Measurements from ENCODE around the gene OR6A2.
"Not testable (repeated sequence)": the region's sequence is repeated elsewhere in the genome, so short reads cannot be mapped to it uniquely, and the experiment has no call there.

Gene OR6A2

DNA sequence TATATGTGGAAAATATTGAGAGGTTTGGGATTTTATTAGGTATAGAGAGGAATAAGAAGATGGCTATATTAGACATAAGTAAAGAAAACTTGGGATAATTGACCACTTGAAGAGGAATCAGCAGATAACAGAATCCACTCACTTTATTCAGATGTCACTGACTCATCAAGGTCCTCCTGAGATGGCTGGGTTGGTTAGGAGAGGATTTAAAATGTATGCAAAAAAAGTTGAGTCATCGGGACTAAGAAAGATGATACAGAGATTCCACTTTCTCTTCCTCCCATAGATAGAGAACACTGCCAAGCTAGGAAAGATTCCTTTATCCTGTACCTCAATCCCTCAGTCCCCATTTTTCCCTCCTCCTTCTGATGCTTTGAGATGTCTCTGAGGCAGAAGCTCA lies at the start of gene OR6A2:
Gene OR6A2, minus strand, starts transcription at position 288 of the 400 bp plus-strand sequence. CDS start 3,981 bp downstream, outside the sequence.
- DNase-seq (ENCODE audit: low spot score in 2 of 2) = no peak
- no peak within 1 kb of the TSS for H3K27ac Mint-ChIP-seq
- no peaks in the 10 kb centered on the region for H3K4me1 Mint-ChIP-seq
- ATAC-seq (ENCODE audit: low read depth) = no peak
- H3K36me3 Mint-ChIP-seq = no peaks in the 10 kb centered on the region
- no peak within 1 kb of the TSS for H3K4me3 Mint-ChIP-seq
- no peaks in the 10 kb centered on the region for H3K27me3 Mint-ChIP-seq
- peaks cover 12% of the 10 kb centered on the region for H3K9me3 Mint-ChIP-seq

DNA sequence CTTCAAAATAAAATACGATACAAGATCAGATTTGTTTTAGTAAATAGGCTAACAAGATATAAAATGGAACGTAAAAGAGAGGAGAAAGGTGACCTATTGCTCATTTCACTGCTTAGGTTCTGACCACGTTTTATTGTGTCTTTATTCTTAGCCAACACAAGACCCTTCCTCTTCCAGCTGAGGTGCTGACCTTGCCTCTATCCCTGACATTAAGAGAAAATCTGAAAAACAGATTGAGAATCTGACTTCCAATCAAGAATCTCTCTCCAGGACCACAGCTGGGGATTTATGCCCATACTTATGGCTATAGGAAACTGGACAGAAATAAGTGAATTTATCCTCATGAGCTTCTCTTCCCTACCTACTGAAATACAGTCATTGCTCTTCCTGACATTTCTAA lies 45.9 kb upstream of the OR6A2 start, which contains the start of gene OR10A5:
Gene OR10A5, plus strand, starts transcription at position 301 of the 400 bp plus-strand sequence. Its CDS starts 0 bp downstream, at position 301.
- no peak for DNase-seq (ENCODE audit: low spot score in 2 of 2)
- Mint-ChIP-seq H3K4me1 (no peaks in the 10 kb centered on the region), H3K9me3 (peaks cover 4% of the 10 kb centered on the region), H3K4me3 (no peak within 1 kb of the TSS), H3K27me3 (peaks cover 18% of the 10 kb centered on the region), H3K27ac (no peak within 1 kb of the TSS), H3K36me3 (peaks cover 2% of the 10 kb centered on the region)
- ATAC-seq (ENCODE audit: low read depth) = no peak

DNA sequence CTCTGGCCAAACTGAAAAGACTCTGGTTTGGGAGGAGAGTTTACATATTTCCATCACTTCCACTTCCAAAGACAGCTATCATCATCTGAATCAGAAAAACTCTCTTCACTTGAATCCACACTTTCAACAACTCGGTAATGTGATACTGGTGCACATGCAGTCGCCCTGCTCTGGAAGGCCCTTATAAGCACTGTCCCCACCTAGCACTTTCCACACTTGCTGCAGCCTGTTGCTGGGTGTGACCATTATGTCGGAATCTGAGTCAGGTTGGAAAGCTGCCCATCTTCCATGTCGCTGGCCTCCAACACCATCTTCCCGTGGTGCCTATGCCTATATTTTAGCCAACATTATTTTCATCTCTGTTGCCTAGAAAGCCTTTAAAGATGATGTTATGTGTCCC lies 44.9 kb upstream of the OR6A2 start:
- Mint-ChIP-seq H3K4me1 (no peaks in the 10 kb centered on the region), H3K9me3 (peaks cover 4% of the 10 kb centered on the region), H3K27ac (no peak overlapping the region), H3K27me3 (peaks cover 18% of the 10 kb centered on the region), H3K36me3 (peaks cover 2% of the 10 kb centered on the region), H3K4me3 (no peak overlapping the region)
- ATAC-seq (ENCODE audit: low read depth) (no peak), DNase-seq (ENCODE audit: low spot score in 2 of 2) (no peak)

DNA sequence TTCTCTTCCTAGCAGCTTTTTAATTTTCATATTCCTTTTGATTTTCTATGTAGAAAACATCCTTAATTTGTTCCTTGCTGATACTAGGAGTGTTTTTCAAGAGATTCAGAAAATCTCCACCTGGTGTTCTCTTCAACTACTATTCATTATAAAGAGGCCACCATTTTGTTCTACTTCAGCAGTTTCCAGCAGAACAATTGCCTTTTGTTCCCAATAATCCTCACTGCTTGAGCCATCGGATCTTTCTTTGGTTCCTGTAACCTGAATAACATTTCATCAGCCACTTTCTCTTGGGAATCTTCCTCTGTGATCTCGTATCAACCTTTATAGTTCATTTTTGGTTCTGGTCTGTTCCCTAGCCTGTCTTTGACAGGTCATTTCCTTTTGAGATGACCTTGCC lies 44.2 kb upstream of the OR6A2 start:
- Mint-ChIP-seq H3K27me3 (peaks cover 18% of the 10 kb centered on the region), H3K4me1 (no peaks in the 10 kb centered on the region), H3K36me3 (peaks cover 2% of the 10 kb centered on the region), H3K27ac (no peak overlapping the region), H3K4me3 (no peak overlapping the region), H3K9me3 (peaks cover 4% of the 10 kb centered on the region)
- ATAC-seq (ENCODE audit: low read depth) (no peak), DNase-seq (ENCODE audit: low spot score in 2 of 2) (no peak)

DNA sequence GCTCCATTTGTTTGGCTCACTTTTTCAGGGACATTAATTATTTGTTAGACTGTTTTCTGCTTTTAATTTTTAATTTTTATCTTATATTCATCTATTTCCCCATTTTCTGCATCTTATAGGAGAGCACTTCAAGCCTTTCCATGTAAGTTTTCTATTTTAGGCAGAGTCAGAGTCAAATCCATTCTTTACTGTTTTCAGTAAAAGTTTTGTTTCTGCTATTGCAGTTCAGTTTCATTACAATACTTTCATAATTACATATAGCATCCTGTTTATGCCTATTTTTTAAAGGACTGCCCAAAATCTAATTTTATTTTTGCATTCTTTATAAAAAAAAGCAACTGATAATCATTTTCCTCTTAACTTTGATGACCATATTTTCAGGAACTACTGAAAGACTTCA lies 42.2 kb upstream of the OR6A2 start:
- H3K9me3 Mint-ChIP-seq = peaks cover 4% of the 10 kb centered on the region
- H3K27ac Mint-ChIP-seq = no peak overlapping the region
- peaks cover 13% of the 10 kb centered on the region for H3K27me3 Mint-ChIP-seq

DNA sequence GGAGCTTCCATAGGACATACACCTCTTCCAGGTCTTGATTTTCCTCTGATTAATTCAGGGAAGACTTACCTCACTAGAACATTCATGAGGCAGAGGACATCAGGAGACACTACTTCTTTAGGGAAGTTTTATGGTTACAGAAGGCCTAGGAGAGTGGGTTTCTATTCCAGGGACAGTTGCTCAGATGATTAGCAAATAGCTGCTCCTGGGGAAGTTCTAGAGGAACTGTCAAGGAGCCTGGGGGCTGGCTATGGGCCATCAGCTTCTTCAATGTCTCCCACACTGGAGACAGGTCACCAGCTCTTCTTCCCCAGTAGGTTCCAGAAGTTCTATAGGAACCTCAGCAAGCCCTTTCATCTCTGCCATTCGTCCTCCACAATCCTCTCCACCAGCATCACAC lies 34.5 kb upstream of the OR6A2 start:
- DNase-seq (ENCODE audit: low spot score in 2 of 2) (no peak), ATAC-seq (ENCODE audit: low read depth) (no peak)
- Mint-ChIP-seq H3K4me3 (no peak overlapping the region), H3K36me3 (no peaks in the 10 kb centered on the region), H3K27ac (no peak overlapping the region), H3K4me1 (peaks cover 8% of the 10 kb centered on the region), H3K9me3 (no peaks in the 10 kb centered on the region), H3K27me3 (no peaks in the 10 kb centered on the region)

More for the DNA sequence above, 42.2 kb upstream of the OR6A2 start:
- Mint-ChIP-seq H3K4me3 (no peak overlapping the region), H3K4me1 (no peaks in the 10 kb centered on the region), H3K36me3 (peaks cover 2% of the 10 kb centered on the region)
- DNase-seq (ENCODE audit: low spot score in 2 of 2) = no peak
- ATAC-seq (ENCODE audit: low read depth) = no peak

DNA sequence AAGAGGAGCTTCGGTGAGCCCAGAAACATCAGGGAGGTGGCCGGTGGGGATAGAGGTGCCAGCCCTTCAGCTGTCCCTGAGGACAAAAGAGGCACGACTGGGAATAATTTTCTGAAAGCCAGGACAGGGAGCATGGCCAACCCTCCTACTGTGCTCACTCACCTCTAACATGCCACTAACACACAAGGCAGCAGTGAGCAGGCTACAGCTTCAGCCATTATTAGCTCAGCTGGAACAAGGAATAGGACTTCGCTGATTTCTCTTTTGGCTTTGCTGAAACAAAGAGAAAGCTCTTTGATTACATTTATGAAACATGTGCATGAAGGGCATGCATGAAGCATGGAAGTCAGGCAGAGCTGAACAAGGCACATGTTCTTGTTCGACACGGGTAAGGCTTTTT lies 33.9 kb upstream of the OR6A2 start:
- Mint-ChIP-seq H3K27me3 (no peaks in the 10 kb centered on the region), H3K9me3 (no peaks in the 10 kb centered on the region), H3K36me3 (no peaks in the 10 kb centered on the region), H3K4me1 (peaks cover 8% of the 10 kb centered on the region), H3K4me3 (no peak overlapping the region), H3K27ac (peak overlapping the region; percentile 31)
- no peak for ATAC-seq (ENCODE audit: low read depth)
- no peak for DNase-seq (ENCODE audit: low spot score in 2 of 2)

DNA sequence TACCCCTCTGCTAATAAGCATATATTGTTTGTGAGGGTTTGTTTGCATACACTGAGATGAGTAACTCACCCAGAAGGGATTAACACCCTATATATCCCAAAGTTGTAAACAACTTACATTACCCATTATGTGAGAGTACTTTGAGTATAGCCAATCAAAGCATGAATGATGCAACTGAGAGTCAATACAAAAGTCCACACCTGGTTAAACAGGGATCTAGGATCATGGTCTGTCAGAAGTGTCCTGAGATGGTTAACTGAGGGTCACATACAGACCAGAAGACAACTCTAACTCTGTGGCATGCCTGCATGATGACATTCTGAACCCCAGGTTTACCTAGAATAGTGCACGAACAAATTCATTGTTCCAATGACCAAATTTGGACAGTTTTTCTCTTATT lies 28.6 kb upstream of the OR6A2 start:
- H3K9me3 Mint-ChIP-seq = no peaks in the 10 kb centered on the region
- ATAC-seq (ENCODE audit: low read depth) (no peak), DNase-seq (ENCODE audit: low spot score in 2 of 2) (no peak)
- no peak overlapping the region for H3K27ac Mint-ChIP-seq
- no peak overlapping the region for H3K4me3 Mint-ChIP-seq
- peaks cover 6% of the 10 kb centered on the region for H3K4me1 Mint-ChIP-seq
- H3K27me3 Mint-ChIP-seq = no peaks in the 10 kb centered on the region
- H3K36me3 Mint-ChIP-seq = no peaks in the 10 kb centered on the region

DNA sequence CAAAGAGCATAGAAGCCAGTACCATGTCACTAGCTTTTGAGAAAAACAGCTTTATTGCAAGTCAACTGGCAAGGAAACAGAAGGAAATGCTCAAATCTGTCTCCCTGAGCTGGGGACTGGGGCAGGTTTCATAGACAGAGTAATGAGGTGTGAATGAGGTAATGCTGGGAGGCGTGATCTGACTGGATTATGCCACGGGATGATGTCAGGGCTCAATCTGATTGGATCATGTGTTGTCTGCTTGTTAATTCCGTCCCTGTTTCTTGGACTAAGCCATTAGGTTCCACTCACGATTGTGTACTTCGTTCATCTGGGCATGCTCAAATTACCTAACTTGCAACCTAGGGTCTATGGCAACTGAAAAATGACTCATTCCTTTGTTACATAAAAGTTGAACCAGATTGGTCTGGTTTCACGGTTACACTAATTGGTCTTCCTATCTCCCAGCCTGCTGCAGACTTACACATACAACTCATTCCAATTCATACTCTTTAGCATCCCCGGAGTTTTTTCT lies 25.8 kb upstream of the OR6A2 start:
- DNase-seq (ENCODE audit: low spot score in 2 of 2) (no peak), ATAC-seq (ENCODE audit: low read depth) (no peak)
- peaks cover 3% of the 10 kb centered on the region for H3K27me3 Mint-ChIP-seq
- H3K27ac Mint-ChIP-seq = no peak overlapping the region
- H3K36me3 Mint-ChIP-seq = peaks cover 1% of the 10 kb centered on the region
- no peaks in the 10 kb centered on the region for H3K4me1 Mint-ChIP-seq
- H3K9me3 Mint-ChIP-seq = no peaks in the 10 kb centered on the region
- H3K4me3 Mint-ChIP-seq = no peak overlapping the region

DNA sequence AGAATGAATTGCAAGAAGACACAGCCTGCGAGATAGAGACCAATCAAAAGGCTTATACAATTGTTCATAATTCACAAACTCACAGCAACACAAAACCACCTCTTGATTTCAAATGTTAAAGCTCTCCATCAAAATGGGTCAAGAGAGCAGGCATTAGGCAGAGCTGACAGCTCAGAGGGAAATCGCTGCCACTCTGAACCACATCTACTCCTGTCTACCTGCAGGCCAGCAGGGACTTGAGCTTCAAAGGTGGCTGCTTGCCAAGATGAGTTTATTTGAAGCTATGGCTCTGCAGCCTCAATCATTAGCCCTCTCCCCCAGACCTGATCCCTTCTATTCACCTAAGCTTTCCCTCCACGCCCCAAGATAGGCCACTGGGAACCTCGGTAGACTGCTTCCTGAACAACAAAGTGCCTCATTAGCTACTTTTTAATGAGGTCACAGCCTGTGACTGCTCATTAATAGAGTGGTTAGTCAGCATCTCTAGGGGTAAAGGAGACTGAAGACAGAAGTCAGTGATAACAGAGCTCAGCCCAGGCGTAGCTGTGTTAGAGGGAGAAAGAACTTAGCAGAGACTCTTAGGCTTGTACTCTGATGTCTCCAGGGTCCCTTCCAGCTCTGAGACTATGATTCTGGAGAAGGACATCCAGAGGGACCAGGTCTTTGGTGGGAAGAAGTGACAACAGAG lies 24.8 kb upstream of the OR6A2 start:
- H3K9me3 Mint-ChIP-seq = peaks cover 4% of the 10 kb centered on the region
- no peak for DNase-seq (ENCODE audit: low spot score in 2 of 2)
- no peaks in the 10 kb centered on the region for H3K4me1 Mint-ChIP-seq
- no peak overlapping the region for H3K4me3 Mint-ChIP-seq
- peaks cover 3% of the 10 kb centered on the region for H3K36me3 Mint-ChIP-seq
- no peak overlapping the region for H3K27ac Mint-ChIP-seq
- peaks cover 3% of the 10 kb centered on the region for H3K27me3 Mint-ChIP-seq
- no peak for ATAC-seq (ENCODE audit: low read depth)

DNA sequence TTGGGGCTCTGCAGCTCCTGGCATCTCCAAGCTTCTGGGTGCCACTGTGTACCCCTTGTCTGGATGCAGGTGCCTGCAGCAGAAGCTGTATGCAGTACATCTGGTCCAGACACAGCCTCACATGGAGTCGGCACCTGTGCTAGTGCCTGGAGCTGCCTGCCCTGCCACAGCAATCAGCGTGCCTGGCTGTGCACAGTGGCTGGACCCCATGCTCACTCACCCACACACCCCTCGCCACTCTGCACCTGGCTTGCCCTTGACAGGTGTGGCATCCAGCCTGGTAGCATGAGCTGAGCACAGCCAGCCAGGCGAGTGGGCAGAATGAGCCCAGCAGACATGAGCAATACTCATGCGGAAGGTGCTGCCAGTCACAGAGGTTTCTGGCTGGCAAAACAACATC lies 19.5 kb upstream of the OR6A2 start:
- peaks cover 4% of the 10 kb centered on the region for H3K9me3 Mint-ChIP-seq
- no peak for ATAC-seq (ENCODE audit: low read depth)
- peaks cover 3% of the 10 kb centered on the region for H3K36me3 Mint-ChIP-seq
- no peak for DNase-seq (ENCODE audit: low spot score in 2 of 2)
- no peak overlapping the region for H3K4me3 Mint-ChIP-seq
- H3K27me3 Mint-ChIP-seq = peaks cover 6% of the 10 kb centered on the region
- no peaks in the 10 kb centered on the region for H3K4me1 Mint-ChIP-seq
- H3K27ac Mint-ChIP-seq = no peak overlapping the region

DNA sequence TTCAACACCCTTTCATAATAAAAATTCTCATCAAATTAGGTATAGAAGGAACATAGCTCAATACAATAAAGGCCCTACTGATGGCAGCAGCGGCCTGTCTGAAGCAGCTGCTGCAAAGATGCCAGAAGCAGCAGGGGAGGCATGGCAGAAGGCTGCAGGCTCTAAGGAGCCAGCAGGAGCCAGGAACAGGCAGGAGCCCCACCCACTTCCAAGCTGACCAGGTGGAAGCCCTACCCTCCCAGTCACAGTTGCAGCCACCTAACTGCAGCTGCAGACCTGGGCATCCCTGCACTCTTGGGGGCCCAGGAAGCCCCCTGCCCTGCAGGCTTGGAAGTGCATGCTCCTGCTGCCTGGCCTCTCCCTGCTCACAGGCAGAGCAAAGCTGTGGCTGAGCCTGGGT lies 18.2 kb upstream of the OR6A2 start:
- ATAC-seq (ENCODE audit: low read depth) = no peak
- Mint-ChIP-seq H3K27me3 (peaks cover 10% of the 10 kb centered on the region), H3K27ac (no peak overlapping the region), H3K4me1 (no peaks in the 10 kb centered on the region), H3K9me3 (peaks cover 4% of the 10 kb centered on the region), H3K4me3 (no peak overlapping the region), H3K36me3 (peaks cover 3% of the 10 kb centered on the region)
- no peak for DNase-seq (ENCODE audit: low spot score in 2 of 2)

DNA sequence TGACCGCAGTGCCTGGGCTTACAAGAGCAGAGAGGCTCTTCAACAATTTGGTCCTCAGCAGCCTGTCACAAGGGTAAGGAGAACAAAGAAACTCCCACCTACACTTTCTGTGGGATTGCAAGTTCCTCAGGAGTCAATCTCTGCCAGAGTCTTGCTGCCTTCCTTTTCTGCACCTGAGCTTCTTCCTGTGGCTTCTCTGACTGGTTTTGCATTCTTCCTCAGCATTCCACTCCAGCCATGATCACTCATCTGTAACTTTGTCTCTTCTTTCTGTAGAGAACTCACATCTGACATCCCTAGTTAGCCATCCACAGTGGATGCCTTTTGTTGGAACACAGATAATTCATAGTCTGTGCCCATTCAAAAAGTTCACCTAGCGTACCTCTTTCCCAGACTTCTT lies 14.2 kb upstream of the OR6A2 start:
- Mint-ChIP-seq H3K27ac (no peak overlapping the region), H3K27me3 (peaks cover 15% of the 10 kb centered on the region), H3K36me3 (no peaks in the 10 kb centered on the region), H3K9me3 (no peaks in the 10 kb centered on the region), H3K4me1 (peaks cover 4% of the 10 kb centered on the region), H3K4me3 (no peak overlapping the region)
- ATAC-seq (ENCODE audit: low read depth) (no peak), DNase-seq (ENCODE audit: low spot score in 2 of 2) (no peak)

DNA sequence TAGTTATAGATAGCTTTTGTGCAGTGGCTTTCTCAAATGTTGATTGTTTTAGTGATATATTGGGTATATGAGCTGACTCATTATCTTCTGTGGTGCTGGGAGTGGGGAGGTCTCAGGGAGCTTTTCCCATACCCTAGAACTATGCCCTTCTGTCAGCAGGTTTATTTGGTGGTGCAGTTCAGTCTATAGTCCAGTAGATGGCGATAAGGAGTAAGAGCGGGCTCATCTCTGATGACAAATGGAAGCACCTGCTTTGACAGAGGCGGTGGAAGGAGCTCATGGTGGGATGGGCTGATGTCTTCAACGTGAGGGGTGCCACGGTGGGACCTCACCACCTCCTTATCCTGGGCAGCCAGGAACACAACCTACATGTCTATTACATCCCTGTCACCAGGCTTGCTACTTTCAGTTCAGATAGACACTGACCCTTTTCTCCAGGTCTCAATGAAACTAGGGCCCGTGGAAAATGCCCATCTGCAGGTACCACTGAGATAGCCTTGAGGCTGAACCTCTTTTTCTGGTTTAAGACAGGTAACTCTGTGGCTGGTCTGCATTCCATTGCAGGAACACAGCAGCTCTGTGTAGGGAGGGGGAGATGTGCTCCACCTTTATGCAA lies 13.0 kb upstream of the OR6A2 start:
- Mint-ChIP-seq H3K36me3 (no peaks in the 10 kb centered on the region), H3K27me3 (peaks cover 15% of the 10 kb centered on the region), H3K9me3 (no peaks in the 10 kb centered on the region), H3K27ac (no peak overlapping the region), H3K4me3 (no peak overlapping the region), H3K4me1 (peaks cover 4% of the 10 kb centered on the region)
- ATAC-seq (ENCODE audit: low read depth) (peak; percentile 74), DNase-seq (ENCODE audit: low spot score in 2 of 2) (peak; percentile 54 to 56)

DNA sequence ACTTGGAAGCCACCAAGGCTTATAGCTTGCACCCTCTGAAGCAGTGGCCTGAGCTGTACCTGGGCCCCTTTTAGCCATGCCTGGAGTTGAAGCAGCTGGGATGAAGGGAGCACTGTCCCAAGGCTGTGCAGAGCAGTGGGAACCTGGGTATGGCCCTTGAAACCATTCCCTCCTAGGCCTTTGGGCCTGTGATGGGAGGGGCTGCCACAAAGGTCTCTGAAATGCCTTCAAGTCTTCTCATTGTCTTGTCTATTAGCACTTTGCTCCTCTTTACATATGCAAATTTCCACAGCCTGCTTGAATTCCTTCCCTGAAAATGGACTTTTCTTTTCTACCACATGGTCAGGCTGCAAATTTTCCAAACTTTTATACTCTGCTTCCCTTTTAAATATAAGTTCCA lies 1.6 kb upstream of the OR6A2 start:
- H3K9me3 Mint-ChIP-seq = peaks cover 12% of the 10 kb centered on the region
- not testable (repeated sequence) for H3K27me3 Mint-ChIP-seq; DNase-seq (ENCODE audit: low spot score in 2 of 2); ATAC-seq (ENCODE audit: low read depth); H3K4me3 Mint-ChIP-seq; H3K36me3 Mint-ChIP-seq; H3K4me1 Mint-ChIP-seq; H3K27ac Mint-ChIP-seq

Data from memory B cell (primary cell).